ENCODE data around the gene C6orf15. TPM values are rescaled to one million over a fixed set of nuclear protein-coding genes. Genes with fewer than 3 reads are reported as not detected.

Gene C6orf15
- total RNA-seq, 2 donors from 2014 or later = not detected

DNA sequence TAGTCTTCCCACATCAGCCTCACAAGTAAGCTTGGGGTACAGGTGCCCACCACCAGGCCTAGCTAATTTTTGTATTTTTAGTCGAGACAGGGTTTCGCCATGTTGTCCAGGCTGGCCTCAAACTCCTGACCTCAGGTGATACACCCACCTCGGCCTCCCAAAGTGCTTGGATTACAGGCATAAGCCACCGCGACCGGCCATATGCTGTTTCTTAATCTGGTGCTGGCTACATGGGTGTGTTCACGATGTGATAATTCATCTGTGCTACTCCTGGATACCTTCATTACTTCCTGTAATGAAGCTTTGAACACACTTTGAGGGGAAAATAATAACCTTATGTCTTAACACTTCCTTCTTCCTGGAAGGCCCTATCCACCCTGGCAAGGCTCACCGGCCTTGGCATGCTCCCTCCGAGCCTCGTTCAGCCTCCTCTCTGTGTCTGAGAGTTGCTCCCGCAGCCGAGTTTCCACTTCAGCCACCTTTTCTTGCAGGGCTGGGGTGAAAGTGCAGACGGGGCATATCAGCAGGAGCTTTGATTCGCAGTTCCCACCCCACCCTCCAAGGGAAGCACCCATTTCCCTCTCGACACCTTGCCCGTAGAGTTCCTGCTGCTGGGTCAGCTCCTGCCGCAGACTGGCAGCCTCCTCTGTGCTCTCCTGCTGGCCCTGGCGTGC, 32.1 kb upstream of the C6orf15 start:
- H3K27ac Mint-ChIP-seq = no peak overlapping the region
- H3K36me3 Mint-ChIP-seq (ENCODE audit: low read depth) = no peaks in the 10 kb centered on the region
- no peak overlapping the region for H3K4me3 Mint-ChIP-seq
- H3K9me3 ChIP-seq (ENCODE audit: control insufficient read depth, low read length, poor library complexity, severe bottlenecking) = no peaks in the 10 kb centered on the region
- H3K27me3 Mint-ChIP-seq = no peaks in the 10 kb centered on the region
- peaks cover 2% of the 10 kb centered on the region for H3K4me1 Mint-ChIP-seq
- DNase-seq (no peak), ATAC-seq (no peak)

DNA sequence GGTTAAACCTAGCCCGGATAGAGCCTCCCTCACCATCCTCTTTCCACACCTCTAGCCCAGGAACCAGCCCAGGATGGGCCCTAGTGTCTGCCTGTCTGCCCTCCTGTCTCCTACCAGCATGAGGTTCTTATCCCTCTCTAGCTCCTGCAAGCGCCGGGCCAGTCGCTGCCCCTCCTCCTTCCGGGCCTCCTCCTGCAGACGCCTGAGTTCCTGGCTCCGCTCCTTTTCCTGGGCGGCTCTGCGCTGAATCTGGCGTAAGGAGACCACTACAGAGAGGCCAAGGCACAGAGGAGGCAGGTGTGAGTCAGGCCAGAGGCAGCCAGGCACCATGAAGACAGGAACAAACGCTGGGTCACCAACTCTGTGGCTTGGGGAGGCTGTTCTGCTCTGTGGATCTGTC, 30.8 kb upstream of the C6orf15 start:
- H3K27ac Mint-ChIP-seq = no peak overlapping the region
- ATAC-seq = no peak
- no peaks in the 10 kb centered on the region for H3K9me3 ChIP-seq (ENCODE audit: control insufficient read depth, low read length, poor library complexity, severe bottlenecking)

DNA sequence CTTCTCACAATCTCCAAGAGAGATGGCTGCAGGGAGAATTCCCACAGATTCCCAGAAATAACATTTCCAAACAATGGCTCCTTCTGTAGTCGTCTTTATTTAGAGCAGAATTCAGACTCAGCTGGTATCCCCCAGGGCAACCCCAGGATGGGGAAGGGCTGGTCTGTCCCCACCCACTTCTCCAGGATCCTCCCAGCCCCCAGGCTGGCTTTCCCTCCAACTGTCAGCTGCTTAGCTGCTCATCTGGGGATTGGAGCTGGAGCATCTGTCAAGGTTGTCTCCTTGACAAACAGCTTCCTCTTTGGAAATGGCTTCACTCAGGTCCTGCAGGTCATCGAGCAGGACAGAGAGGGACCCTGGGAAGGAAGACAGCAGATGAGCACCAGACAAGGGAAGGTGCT, 30.0 kb upstream of the C6orf15 start:
- no peak for DNase-seq
- H3K4me3 Mint-ChIP-seq = no peak overlapping the region
- no peaks in the 10 kb centered on the region for H3K9me3 ChIP-seq (ENCODE audit: control insufficient read depth, low read length, poor library complexity, severe bottlenecking)
- H3K4me1 Mint-ChIP-seq = peaks cover 5% of the 10 kb centered on the region
- H3K27me3 Mint-ChIP-seq = no peaks in the 10 kb centered on the region
- peaks cover 3% of the 10 kb centered on the region for H3K36me3 Mint-ChIP-seq (ENCODE audit: low read depth)
- no peak for ATAC-seq
- H3K27ac Mint-ChIP-seq = no peak overlapping the region

More for the DNA sequence above, 30.8 kb upstream of the C6orf15 start:
- Mint-ChIP-seq H3K4me1 (peaks cover 2% of the 10 kb centered on the region), H3K27me3 (no peaks in the 10 kb centered on the region), H3K4me3 (no peak overlapping the region), H3K36me3 (ENCODE audit: low read depth) (no peaks in the 10 kb centered on the region)
- no peak for DNase-seq

DNA sequence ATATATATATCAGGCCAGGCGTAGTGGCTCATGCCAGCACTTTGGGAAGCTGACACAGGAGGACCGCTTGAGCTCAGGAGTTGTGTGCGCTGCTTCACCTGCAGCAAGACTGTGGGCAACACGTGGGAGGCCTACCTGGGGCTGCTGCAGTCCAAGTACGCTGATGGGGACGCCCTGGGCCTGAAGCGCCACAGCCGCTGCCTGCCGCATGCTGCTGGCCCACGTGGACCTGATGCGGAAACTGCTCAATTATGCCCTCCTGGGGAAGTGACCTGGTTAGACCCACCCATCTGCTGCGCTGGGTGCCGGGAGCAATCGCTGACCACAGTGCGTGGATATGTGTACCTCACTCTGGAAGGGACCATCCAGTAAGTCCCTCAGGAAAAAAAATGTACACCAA, 28.3 kb upstream of the C6orf15 start:
- no peak overlapping the region for H3K27ac Mint-ChIP-seq
- peaks cover 3% of the 10 kb centered on the region for H3K36me3 Mint-ChIP-seq (ENCODE audit: low read depth)
- no peaks in the 10 kb centered on the region for H3K27me3 Mint-ChIP-seq
- ATAC-seq (no peak), DNase-seq (no peak)
- H3K9me3 ChIP-seq (ENCODE audit: control insufficient read depth, low read length, poor library complexity, severe bottlenecking) = no peaks in the 10 kb centered on the region
- peaks cover 6% of the 10 kb centered on the region for H3K4me1 Mint-ChIP-seq
- H3K4me3 Mint-ChIP-seq = no peak overlapping the region

DNA sequence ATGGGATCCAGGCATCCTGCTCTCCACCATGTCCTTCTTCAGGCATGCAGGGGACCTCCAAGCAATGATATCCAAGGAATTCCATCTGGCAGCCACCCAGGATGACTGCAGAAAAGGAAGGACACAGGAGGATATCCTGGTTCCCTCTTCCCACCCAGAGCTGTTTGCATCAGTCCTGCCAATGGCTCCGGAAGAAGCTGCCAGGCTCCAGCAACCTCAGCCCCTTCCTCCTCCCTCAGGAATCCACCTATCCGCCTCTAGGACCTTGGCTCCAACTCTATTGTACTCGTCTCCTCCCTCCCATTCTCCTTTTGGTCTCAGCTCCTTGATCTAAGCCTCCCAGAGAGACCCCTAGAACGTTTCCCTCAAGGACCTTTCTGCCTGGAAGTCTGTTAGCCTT, 27.2 kb upstream of the C6orf15 start:
- H3K27ac Mint-ChIP-seq = no peak overlapping the region
- no peak for DNase-seq

DNA sequence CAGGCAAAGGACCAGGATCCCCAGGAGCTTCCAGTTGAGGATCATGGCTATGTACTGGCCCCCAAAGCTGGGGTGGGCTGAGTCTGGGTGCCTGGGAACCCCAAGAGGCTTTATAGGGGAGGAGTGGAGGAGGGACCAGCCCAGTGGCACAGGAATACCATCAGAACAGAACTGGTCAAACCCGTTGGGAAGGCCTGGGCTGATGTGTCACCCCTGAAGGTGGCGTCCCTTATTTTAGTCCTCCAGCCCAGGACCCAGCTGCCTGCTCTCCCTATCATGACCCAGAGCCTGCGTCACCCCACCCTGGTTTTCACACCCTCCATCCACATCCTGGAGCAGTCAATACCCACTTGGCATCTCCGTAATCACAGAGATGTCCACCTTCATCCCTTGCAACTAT, 26.6 kb upstream of the C6orf15 start, which contains the start of gene PSORS1C2:
TSS of gene PSORS1C2 (minus strand) at position 85 of the 400 bp plus-strand sequence. CDS start at position 45, 40 bp downstream.
- Mint-ChIP-seq H3K4me3 (peak within 1 kb of the TSS; percentile 67), H3K4me1 (peaks cover 6% of the 10 kb centered on the region), H3K36me3 (ENCODE audit: low read depth) (peaks cover 3% of the 10 kb centered on the region), H3K27ac (peak within 1 kb of the TSS; percentile 87), H3K27me3 (no peaks in the 10 kb centered on the region)
- no peaks in the 10 kb centered on the region for H3K9me3 ChIP-seq (ENCODE audit: control insufficient read depth, low read length, poor library complexity, severe bottlenecking)
- no peak for ATAC-seq
- DNase-seq = no peak

More for the DNA sequence above, 27.2 kb upstream of the C6orf15 start:
- Mint-ChIP-seq H3K36me3 (ENCODE audit: low read depth) (peaks cover 3% of the 10 kb centered on the region), H3K27me3 (no peaks in the 10 kb centered on the region), H3K4me3 (no peak overlapping the region), H3K4me1 (peaks cover 6% of the 10 kb centered on the region)
- no peaks in the 10 kb centered on the region for H3K9me3 ChIP-seq (ENCODE audit: control insufficient read depth, low read length, poor library complexity, severe bottlenecking)
- no peak for ATAC-seq

DNA sequence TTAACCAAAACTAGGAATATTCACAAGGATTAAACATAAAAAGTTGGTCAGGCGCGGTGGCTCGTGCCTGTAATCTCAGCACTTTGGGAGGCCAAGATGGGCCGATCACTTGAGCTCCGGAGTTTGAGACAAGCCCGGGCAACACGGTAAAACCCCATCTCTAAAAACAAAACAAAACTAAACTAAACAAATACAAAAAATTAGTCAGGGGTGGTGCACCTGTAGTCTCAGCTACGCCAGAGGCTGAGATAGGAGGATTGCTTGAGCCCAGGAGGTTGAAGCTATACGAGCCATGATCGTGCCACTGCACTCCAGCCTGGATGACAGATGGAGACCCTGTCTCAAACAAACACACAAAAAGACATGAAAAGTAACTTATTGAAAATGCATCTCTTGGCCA, 23.3 kb upstream of the C6orf15 start:
- H3K27me3 Mint-ChIP-seq = no peaks in the 10 kb centered on the region
- DNase-seq = no peak
- H3K4me1 Mint-ChIP-seq = peaks cover 3% of the 10 kb centered on the region
- H3K9me3 ChIP-seq (ENCODE audit: control insufficient read depth, low read length, poor library complexity, severe bottlenecking) = no peaks in the 10 kb centered on the region
- H3K36me3 Mint-ChIP-seq (ENCODE audit: low read depth) = peaks cover 3% of the 10 kb centered on the region
- no peak for ATAC-seq
- no peak overlapping the region for H3K27ac Mint-ChIP-seq
- H3K4me3 Mint-ChIP-seq = no peak overlapping the region

DNA sequence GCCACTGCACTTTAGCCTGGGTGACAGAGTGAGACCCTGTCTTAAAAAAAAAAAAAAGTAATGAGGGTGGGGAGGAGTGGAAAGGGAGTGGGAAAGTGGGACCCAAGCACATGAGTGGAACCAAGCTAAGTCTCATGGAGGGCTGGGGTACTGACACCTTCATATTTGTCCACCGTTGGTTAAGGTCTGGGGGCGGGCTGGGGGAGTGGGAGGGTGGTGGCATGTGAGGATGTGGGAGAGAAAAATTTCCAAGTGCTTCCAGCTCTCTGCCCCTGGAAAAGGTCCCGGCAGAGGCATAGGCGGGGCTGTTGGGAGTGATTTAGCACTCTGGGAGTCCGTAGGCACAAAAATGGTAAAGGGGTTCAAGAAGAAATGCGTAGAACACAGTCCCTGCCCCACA, 20.4 kb upstream of the C6orf15 start:
- DNase-seq (no peak), ATAC-seq (no peak)
- Mint-ChIP-seq H3K36me3 (ENCODE audit: low read depth) (peaks cover 3% of the 10 kb centered on the region), H3K4me1 (peaks cover 9% of the 10 kb centered on the region), H3K27me3 (peaks cover 11% of the 10 kb centered on the region), H3K4me3 (no peak overlapping the region), H3K27ac (no peak overlapping the region)
- no peaks in the 10 kb centered on the region for H3K9me3 ChIP-seq (ENCODE audit: control insufficient read depth, low read length, poor library complexity, severe bottlenecking)

DNA sequence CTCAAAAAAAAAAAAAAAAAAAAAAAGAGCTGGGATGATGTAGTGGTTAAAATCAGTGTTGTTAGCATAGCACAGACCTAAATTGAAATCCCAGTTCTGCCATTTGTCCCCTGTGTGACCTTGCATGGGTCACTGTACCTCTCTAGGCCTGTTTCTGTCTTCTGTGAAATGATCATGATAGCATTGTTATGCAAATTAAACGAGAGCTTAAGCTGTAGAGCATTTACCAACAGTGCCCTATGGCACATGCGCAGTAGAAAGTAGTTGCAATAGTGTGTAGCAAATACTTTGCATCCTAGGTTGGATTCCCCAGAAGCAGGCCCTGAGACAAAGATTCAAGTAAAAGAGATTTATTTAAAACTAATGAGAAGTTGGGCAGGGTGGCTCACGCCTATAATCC, 19.2 kb upstream of the C6orf15 start:
- Mint-ChIP-seq H3K4me1 (peaks cover 6% of the 10 kb centered on the region), H3K4me3 (no peak overlapping the region), H3K27ac (no peak overlapping the region), H3K27me3 (peaks cover 13% of the 10 kb centered on the region), H3K36me3 (ENCODE audit: low read depth) (no peaks in the 10 kb centered on the region)
- H3K9me3 ChIP-seq (ENCODE audit: control insufficient read depth, low read length, poor library complexity, severe bottlenecking) = no peaks in the 10 kb centered on the region
- DNase-seq (no peak), ATAC-seq (no peak)

DNA sequence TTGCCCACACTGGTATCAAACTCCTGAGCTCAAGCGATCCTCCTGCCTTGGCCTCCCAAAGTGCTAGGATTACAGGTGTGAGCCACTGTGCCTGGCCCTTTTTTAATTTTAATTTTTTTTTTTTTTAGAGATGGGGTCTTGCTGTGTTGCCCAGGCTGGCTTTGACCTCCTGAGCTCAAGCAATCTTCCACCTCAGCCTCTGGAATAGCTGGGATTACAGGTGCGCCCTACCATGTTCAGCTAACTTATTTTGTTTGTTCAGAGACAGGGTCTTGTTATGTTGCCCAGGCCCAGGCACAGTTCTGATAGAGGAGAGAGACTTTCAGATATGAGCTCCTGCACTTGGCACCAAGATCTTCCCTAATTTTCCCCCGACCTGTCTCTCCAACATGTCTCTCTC, 18.4 kb upstream of the C6orf15 start:
- Mint-ChIP-seq H3K27me3 (peaks cover 13% of the 10 kb centered on the region), H3K4me3 (no peak overlapping the region), H3K4me1 (peaks cover 6% of the 10 kb centered on the region), H3K27ac (no peak overlapping the region), H3K36me3 (ENCODE audit: low read depth) (no peaks in the 10 kb centered on the region)
- ATAC-seq (no peak), DNase-seq (no peak)
- H3K9me3 ChIP-seq (ENCODE audit: control insufficient read depth, low read length, poor library complexity, severe bottlenecking) = no peaks in the 10 kb centered on the region

DNA sequence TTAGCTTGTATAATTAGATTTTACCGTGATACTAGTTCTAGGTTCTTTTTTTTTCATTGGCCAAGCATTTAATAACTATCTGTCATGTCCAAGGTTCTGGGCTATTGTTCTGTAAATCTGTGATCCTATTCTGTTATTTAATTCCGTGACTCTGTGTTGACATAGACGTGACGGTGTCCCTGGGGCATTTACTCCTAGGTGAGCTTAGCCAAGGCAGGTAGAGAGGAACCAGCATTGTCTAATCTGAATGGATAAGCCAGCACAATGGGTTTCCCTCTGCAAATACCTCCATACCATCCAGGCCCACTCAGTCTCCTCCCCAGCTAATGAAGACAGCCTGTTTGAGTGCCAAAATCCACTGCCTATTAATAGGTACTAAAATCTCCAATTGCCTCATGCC, 16.8 kb upstream of the C6orf15 start:
- Mint-ChIP-seq H3K27ac (no peak overlapping the region), H3K4me1 (peaks cover 9% of the 10 kb centered on the region), H3K4me3 (no peak overlapping the region), H3K27me3 (peaks cover 13% of the 10 kb centered on the region), H3K36me3 (ENCODE audit: low read depth) (no peaks in the 10 kb centered on the region)
- no peak for DNase-seq
- ATAC-seq = no peak
- H3K9me3 ChIP-seq (ENCODE audit: control insufficient read depth, low read length, poor library complexity, severe bottlenecking) = no peaks in the 10 kb centered on the region

DNA sequence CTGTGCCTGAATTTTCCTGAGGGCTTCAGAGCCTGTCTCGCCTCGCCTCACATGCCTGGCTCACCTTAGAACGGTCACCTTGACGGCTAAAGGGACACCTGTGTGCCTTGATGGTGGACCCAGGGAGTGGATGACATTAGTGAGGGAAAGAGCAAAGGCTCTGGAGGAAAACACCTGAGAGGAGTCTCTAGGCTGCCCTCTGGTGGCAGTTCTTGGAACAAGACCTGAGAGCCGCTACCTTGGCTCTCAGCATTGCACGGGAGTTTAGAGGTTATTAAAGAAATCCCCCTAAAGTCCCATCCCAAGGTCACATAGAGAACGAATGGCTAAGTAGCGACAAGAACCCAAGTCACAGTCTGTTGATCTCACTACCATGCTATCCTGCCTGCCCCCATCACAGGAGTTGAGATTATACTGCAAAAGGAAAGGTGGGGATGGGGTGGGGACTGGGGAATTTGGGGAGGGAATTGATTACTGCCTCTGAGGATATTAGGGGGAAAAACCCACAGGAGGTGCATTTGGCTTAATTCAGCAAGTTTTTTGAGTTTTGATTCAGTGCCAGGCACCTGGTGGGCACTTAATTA, 15.8 kb upstream of the C6orf15 start:
- no peaks in the 10 kb centered on the region for H3K36me3 Mint-ChIP-seq (ENCODE audit: low read depth)
- DNase-seq (peak; percentile 53 to 75 (median 57)), ATAC-seq (peak; percentile 86)
- peak overlapping the region; percentile 80 for H3K27ac Mint-ChIP-seq
- H3K4me1 Mint-ChIP-seq = peaks cover 11% of the 10 kb centered on the region
- no peak overlapping the region for H3K4me3 Mint-ChIP-seq
- H3K9me3 ChIP-seq (ENCODE audit: control insufficient read depth, low read length, poor library complexity, severe bottlenecking) = no peaks in the 10 kb centered on the region
- H3K27me3 Mint-ChIP-seq = peaks cover 20% of the 10 kb centered on the region

DNA sequence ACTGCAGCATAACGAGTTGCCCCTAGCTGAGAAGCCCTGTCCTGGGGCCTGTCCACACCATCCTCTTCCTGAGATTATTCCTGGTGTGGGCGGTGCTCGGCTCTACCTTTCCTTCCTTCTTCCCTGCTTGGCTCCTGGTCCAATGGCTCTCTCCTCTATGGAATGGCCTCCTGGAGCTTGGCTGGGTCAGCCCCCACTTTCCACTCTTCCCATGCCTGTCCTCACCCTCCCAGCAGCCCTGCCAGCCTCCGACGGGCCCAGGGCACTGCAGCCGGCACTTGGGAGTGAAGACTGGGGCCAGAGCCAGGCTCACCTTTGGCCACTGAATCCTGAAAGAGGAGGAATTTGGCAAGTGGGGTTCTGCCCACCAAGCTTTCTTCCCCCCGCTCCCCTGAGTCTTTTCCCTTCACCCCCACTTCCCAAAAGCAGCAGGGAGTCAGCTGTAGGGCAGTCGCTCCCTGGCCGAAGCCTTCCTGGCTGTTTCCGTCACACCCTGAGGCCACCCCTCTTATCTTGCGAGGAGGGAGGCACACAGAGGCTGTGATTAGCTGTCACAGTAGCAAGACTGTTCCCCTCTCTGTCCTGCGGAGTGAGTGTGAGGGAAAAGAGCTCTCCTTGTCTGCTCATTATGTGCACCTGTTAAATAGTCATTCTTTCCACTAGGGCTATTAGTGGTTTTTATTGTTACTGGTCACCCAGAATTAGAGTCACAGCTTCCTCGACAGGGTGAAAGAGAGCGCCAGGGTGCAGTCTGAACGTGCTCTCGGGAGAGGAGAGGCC, 14.2 kb upstream of the C6orf15 start:
- Mint-ChIP-seq H3K4me3 (no peak overlapping the region), H3K27ac (no peak overlapping the region), H3K27me3 (peaks cover 20% of the 10 kb centered on the region), H3K4me1 (peaks cover 11% of the 10 kb centered on the region), H3K36me3 (ENCODE audit: low read depth) (no peaks in the 10 kb centered on the region)
- ATAC-seq (no peak), DNase-seq (no peak)
- H3K9me3 ChIP-seq (ENCODE audit: control insufficient read depth, low read length, poor library complexity, severe bottlenecking) = no peaks in the 10 kb centered on the region
